Liver (tissue), 9 donors: ENCODE measurements around the gene FZR1. TPM values are rescaled to one million over a fixed set of nuclear protein-coding genes. Genes with fewer than 3 reads are reported as not detected.

Experiments
- DNase-seq: peaks from one replicate; pipeline ENCODE4 v3.0.0-alpha.2; 2017; ENCODE audit warnings: low spot score
- H3K27ac ChIP-seq, 2 donors: one replicate each; pipeline ENCODE4 v1.7.0; 2013; ENCODE audit warnings: inconsistent platforms in 2 of 2, low read length in 2 of 2, control low read depth in 1 of 2, low read depth in 1 of 2, mild to moderate bottlenecking in 1 of 2
- H3K27me3 ChIP-seq, 4 donors: one replicate each; pipeline versions ENCODE4 v1.6.1 to v1.7.0; 2013; ENCODE audit warnings: low read length in 3 of 4, inconsistent platforms in 1 of 4, mild to moderate bottlenecking in 1 of 4, moderate library complexity in 1 of 4; ENCODE audit not compliant: control insufficient read depth in 4 of 4, insufficient read depth in 4 of 4
- H3K36me3 ChIP-seq, 4 donors: one replicate each; pipeline versions ENCODE4 v1.6.1 to v1.7.0; 2013; ENCODE audit warnings: low read length in 3 of 4, mild to moderate bottlenecking in 3 of 4, low read depth in 1 of 4, moderate library complexity in 1 of 4; ENCODE audit not compliant: control insufficient read depth in 4 of 4, insufficient read depth in 3 of 4
- H3K4me1 ChIP-seq, 4 donors: one replicate each; pipeline versions ENCODE4 v1.6.1 to v1.7.0; 2013; ENCODE audit warnings: low read length in 3 of 4, mild to moderate bottlenecking in 3 of 4, moderate library complexity in 1 of 4; ENCODE audit not compliant: control insufficient read depth in 4 of 4, insufficient read depth in 4 of 4
- H3K4me3 ChIP-seq, 3 donors: one replicate each; pipeline versions ENCODE4 v1.6.1 to v1.7.0; 2013; ENCODE audit warnings: low read length in 3 of 3, control low read depth in 1 of 3, low read depth in 1 of 3, mild to moderate bottlenecking in 1 of 3
- H3K9ac ChIP-seq, 2 donors: one replicate each; pipeline ENCODE4 v1.7.0; 2013; ENCODE audit warnings: low read length in 2 of 2, mild to moderate bottlenecking in 2 of 2, moderate library complexity in 2 of 2, control low read depth in 1 of 2, low read depth in 1 of 2
- H3K9me3 ChIP-seq, 4 donors: one replicate each; pipeline versions ENCODE4 v1.6.1 to v1.7.0; 2013; ENCODE audit warnings: low read length in 3 of 4; ENCODE audit not compliant: control insufficient read depth in 4 of 4
- CTCF ChIP-seq: fragments of 150-350 bp; IDR thresholded peaks from 2 replicates; pipeline ENCODE4 v1.5.1; 2017; ENCODE audit warnings: improper control_type of control experiment, low read depth, low read length; ENCODE audit not compliant: missing input control
- EGR1 ChIP-seq, 2 donors: IDR thresholded peaks; 2 replicates each; pipeline ENCODE4 v1.6.1; 2016 to 2018; ENCODE audit warnings: antibody characterized with exemption in 2 of 2, low read depth in 2 of 2
- FOXA1 ChIP-seq: IDR thresholded peaks from 2 replicates; pipeline ENCODE4 v1.6.1; 2016; ENCODE audit warnings: antibody characterized with exemption
- FOXA2 ChIP-seq: IDR thresholded peaks from 2 replicates; pipeline ENCODE4 v1.6.1; 2016; ENCODE audit warnings: antibody characterized with exemption
- GABPA ChIP-seq, 2 donors: IDR thresholded peaks in 1 of 2; conservative IDR thresholded peaks in 1 of 2; 2 replicates each; pipeline ENCODE4 v1.6.1; 2016; ENCODE audit warnings: antibody characterized with exemption in 2 of 2, mild to moderate bottlenecking in 1 of 2, moderate library complexity in 1 of 2
- HNF4A ChIP-seq, 2 donors: conservative IDR thresholded peaks; 2 replicates each; pipeline ENCODE4 v1.6.1; 2016; ENCODE audit warnings: antibody characterized with exemption in 2 of 2, mild to moderate bottlenecking in 2 of 2
- HNF4G ChIP-seq: IDR thresholded peaks from 2 replicates; pipeline ENCODE4 v1.6.1; 2016; ENCODE audit warnings: antibody characterized with exemption
- JUND ChIP-seq, 2 donors: IDR thresholded peaks; 2 replicates each; pipeline ENCODE4 v1.6.1; 2016; ENCODE audit warnings: antibody characterized with exemption in 2 of 2
- NR2F2 ChIP-seq: IDR thresholded peaks from 2 replicates; pipeline ENCODE4 v1.6.1; 2016; ENCODE audit warnings: antibody characterized with exemption
- RAD21 ChIP-seq, 2 donors: IDR thresholded peaks; 2 replicates each; pipeline ENCODE4 v1.6.1; 2016; ENCODE audit warnings: antibody characterized with exemption in 2 of 2, mild to moderate bottlenecking in 2 of 2
- RXRA ChIP-seq, 2 donors: IDR thresholded peaks; 2 replicates each; pipeline ENCODE4 v1.6.1; 2017 to 2018; ENCODE audit warnings: antibody characterized with exemption in 2 of 2, mild to moderate bottlenecking in 1 of 2
- SP1 ChIP-seq: IDR thresholded peaks from 2 replicates; pipeline ENCODE4 v1.6.1; 2018; ENCODE audit warnings: antibody characterized with exemption, mild to moderate bottlenecking
- TAF1 ChIP-seq: conservative IDR thresholded peaks from 2 replicates; pipeline ENCODE4 v1.6.1; 2016; ENCODE audit warnings: antibody characterized with exemption, mild to moderate bottlenecking
- YY1 ChIP-seq: IDR thresholded peaks from 2 replicates; pipeline ENCODE4 v1.6.1; 2016; ENCODE audit warnings: antibody characterized with exemption, mild to moderate bottlenecking
- WGBS: extraction: QIAGEN DNeasy Blood & Tissue Kit; methylation state at CpG from one replicate; pipeline ENCODE4 v1.1.7; 2013; 5-methylcytosine and 5-hydroxymethylcytosine counted together
- polyA plus RNA-seq, 2 donors: library from polyadenylated mRNA; stranded (reverse) in 1 of 2; unstranded in 1 of 2; fragments of 200-250 nt in 1 of 2; fragments of >200 nt in 1 of 2; fragmentation: Nextera tagmentation in 1 of 2; extraction: Ambion mirVana in 1 of 2; gene quantifications; one replicate each; pipeline versions ENCODE4 v1.2.1 to v1.2.3, GENCODE V29; 2013 to 2015
- total RNA-seq, 2 donors: library from RNA; depleted of rRNA; stranded (reverse); fragments of >200 nt; gene quantifications; one replicate each; pipeline ENCODE4 v1.2.3, GENCODE V29; 2014
- TF ChIP-seq, protein P1 (sequence below): IDR thresholded peaks from 2 replicates; pipeline ENCODE4 v1.6.1; 2016; ENCODE audit warnings: antibody characterized with exemption, mild to moderate bottlenecking
- TF ChIP-seq, protein P2 (sequence below): IDR thresholded peaks from 2 replicates; pipeline ENCODE4 v1.6.1; 2016; ENCODE audit warnings: antibody characterized with exemption
- donor health status: healthy.
- donor health status: healthy.
- donor health status: healthy.
- donor health status: healthy.
- donor health status: healthy.

FZR1 gene
- total and polyA plus RNA-seq, 4 donors = 17.0 to 27.3 (median 20.3) TPM

DNA sequence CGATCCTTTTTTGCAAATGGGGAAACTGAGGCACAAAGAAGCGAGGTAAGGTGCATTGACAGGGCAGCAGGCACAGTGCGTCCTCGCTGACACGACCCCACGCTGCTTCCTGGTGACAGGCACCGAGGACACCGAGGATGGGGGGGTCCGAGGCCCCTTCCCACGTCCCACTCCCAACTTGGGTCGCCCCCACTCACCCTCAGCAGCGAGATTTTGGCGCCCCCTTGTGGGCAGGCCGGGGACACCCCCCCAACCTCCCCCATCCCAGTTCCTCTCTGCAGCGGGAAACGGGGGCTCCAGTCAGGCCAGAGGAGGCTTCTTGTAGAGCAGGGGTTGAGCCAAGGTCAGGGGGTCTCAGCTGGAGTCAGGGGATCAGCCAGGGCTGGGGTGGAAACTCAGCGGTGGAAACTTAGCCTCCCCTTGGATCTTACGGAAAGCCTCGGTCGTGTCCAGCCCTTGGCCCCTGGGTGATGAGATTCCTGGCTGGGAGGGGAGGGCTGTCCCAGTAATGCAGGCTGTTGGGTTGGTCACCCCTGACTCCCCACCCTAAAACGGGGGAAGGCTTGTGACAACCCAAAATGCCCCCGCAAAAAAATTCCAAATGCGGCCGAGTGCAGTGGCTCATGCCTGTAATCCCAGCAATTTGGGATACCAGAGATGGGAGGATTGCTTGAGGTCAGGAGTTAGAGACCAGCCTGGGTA is 34.0 kb upstream of the FZR1 start:
- H3K36me3 ChIP-seq = no peaks in the 10 kb centered on the region
- H3K4me1 ChIP-seq = peaks cover 3 to 15% (median 8%) of the 10 kb centered on the region in 4 donors
- H3K9me3 ChIP-seq = no peaks in the 10 kb centered on the region
- H3K27me3 ChIP-seq = no peaks in the 10 kb centered on the region
- H3K4me3 ChIP-seq = no peak overlapping the region
- peak; percentile 51 for DNase-seq
- H3K9ac ChIP-seq = no peak overlapping the region
- WGBS = 31% methylated on average over 24 of the region's 24 CpGs
- TF ChIP-seq CTCF (peak; percentile 68), RAD21 (IDR thresholded peaks at IDR 0.05) (peak; percentile 74 to 81), HNF4A (conservative IDR thresholded peaks at IDR 0.05) (no peak)
- H3K27ac ChIP-seq = no peak overlapping the region

DNA sequence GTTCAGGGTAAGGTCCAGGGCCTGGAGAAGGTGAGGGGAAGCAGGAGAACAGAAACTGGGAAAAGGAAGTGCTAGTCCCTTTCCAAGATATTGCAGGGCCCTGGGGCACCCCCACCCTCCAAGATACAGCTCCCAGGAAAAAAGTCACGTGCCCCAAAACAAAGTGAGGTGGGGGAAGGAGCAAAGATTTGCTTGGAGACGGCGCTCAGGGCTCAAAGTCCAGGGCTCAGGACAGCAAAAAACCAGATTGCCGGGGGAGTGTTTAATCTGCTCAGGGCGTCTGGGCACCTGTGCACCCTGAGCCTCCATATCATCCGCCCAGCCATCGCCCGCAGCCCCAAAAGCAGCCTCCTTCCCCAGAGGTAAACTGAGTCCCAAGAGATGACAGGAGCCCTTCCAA is 32.1 kb upstream of the FZR1 start:
- H3K4me1 ChIP-seq = peaks cover 0 to 3% (median 2%) of the 10 kb centered on the region in 4 donors
- TF ChIP-seq GABPA (IDR thresholded peaks at IDR 0.05 in 1 of 2, conservative IDR thresholded peaks at IDR 0.05 in 1 of 2) = no peak
- TF ChIP-seq CTCF = no peak
- TF ChIP-seq HNF4G = no peak
- TF ChIP-seq HNF4A (conservative IDR thresholded peaks at IDR 0.05) = peak; percentile 7 to 81
- peak in 1 of 2 donors; percentile 10 for TF ChIP-seq RXRA (IDR thresholded peaks at IDR 0.05)
- no peak for TF ChIP-seq SP1
- TF ChIP-seq RAD21 (IDR thresholded peaks at IDR 0.05) = no peak
- H3K9ac ChIP-seq = no peak overlapping the region
- H3K36me3 ChIP-seq = no peaks in the 10 kb centered on the region
- 45% methylated on average over 8 of the region's 8 CpGs for WGBS
- no peak for DNase-seq
- H3K27me3 ChIP-seq = no peaks in the 10 kb centered on the region
- no peak overlapping the region for H3K4me3 ChIP-seq
- H3K9me3 ChIP-seq = no peaks in the 10 kb centered on the region
- H3K27ac ChIP-seq = no peak overlapping the region

GRCh38 chr19:3474614-3475013 is 31.5 kb upstream of the FZR1 start:
- Histone ChIP-seq H3K9ac (no peak overlapping the region), H3K27me3 (no peaks in the 10 kb centered on the region), H3K9me3 (no peaks in the 10 kb centered on the region), H3K27ac (no peak overlapping the region), H3K4me1 (peaks cover 0 to 3% (median 2%) of the 10 kb centered on the region in 4 donors), H3K36me3 (no peaks in the 10 kb centered on the region), H3K4me3 (no peak overlapping the region)
- 81% methylated on average over 2 of the region's 2 CpGs for WGBS
- no peak for DNase-seq
- no peak for TF ChIP-seq SP1
- no peak for TF ChIP-seq FOXA1
- TF ChIP-seq HNF4A (conservative IDR thresholded peaks at IDR 0.05) = no peak
- TF ChIP-seq RXRA (IDR thresholded peaks at IDR 0.05) = no peak
- TF ChIP-seq, protein P1, sequence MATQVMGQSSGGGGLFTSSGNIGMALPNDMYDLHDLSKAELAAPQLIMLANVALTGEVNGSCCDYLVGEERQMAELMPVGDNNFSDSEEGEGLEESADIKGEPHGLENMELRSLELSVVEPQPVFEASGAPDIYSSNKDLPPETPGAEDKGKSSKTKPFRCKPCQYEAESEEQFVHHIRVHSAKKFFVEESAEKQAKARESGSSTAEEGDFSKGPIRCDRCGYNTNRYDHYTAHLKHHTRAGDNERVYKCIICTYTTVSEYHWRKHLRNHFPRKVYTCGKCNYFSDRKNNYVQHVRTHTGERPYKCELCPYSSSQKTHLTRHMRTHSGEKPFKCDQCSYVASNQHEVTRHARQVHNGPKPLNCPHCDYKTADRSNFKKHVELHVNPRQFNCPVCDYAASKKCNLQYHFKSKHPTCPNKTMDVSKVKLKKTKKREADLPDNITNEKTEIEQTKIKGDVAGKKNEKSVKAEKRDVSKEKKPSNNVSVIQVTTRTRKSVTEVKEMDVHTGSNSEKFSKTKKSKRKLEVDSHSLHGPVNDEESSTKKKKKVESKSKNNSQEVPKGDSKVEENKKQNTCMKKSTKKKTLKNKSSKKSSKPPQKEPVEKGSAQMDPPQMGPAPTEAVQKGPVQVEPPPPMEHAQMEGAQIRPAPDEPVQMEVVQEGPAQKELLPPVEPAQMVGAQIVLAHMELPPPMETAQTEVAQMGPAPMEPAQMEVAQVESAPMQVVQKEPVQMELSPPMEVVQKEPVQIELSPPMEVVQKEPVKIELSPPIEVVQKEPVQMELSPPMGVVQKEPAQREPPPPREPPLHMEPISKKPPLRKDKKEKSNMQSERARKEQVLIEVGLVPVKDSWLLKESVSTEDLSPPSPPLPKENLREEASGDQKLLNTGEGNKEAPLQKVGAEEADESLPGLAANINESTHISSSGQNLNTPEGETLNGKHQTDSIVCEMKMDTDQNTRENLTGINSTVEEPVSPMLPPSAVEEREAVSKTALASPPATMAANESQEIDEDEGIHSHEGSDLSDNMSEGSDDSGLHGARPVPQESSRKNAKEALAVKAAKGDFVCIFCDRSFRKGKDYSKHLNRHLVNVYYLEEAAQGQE = no peak
- no peak for TF ChIP-seq FOXA2
- no peak for TF ChIP-seq NR2F2
- TF ChIP-seq JUND (IDR thresholded peaks at IDR 0.05) = no peak
- TF ChIP-seq, protein P2, sequence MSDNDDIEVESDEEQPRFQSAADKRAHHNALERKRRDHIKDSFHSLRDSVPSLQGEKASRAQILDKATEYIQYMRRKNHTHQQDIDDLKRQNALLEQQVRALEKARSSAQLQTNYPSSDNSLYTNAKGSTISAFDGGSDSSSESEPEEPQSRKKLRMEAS = no peak
- no peak for TF ChIP-seq CTCF
- no peak for TF ChIP-seq YY1
- no peak for TF ChIP-seq HNF4G
- TF ChIP-seq EGR1 (IDR thresholded peaks at IDR 0.05; ENCODE audit: low read depth in 2 of 2) = no peak
- no peak for TF ChIP-seq TAF1
